Panc1 (cell line): Measurements from ENCODE around the gene IRF2BP2. TPM values are rescaled to one million over a fixed set of nuclear protein-coding genes. Genes with fewer than 3 reads are reported as not detected.
A peak's percentile ranks its signal among the peaks of the same experiment; 100 is the strongest.

Experiments
- ATAC-seq: fragments of 200-7000 bp; cut with Tn5 transposase; 2 replicates; pipeline ENCODE4 v1.9.1; 2020; ENCODE audit warnings: mild to moderate bottlenecking, moderate library complexity
- BruUV-seq: library from RNA; stranded (reverse); fragments of 400-500 nt; replicated peaks from 2 replicates; lab custom pipeline; 2021; lab: Mats Ljungman, UMichigan
- CTCF ChIA-PET: fragments of 300-600 bp; sonication (Branson Sonifier 250); formaldehyde crosslinking; loops from one replicate; lab custom pipeline; 2022; ENCODE audit warnings: antibody characterized with exemption; lab: Charles Lee
- POLR2A ChIA-PET: fragments of 300-600 bp; sonication (Branson Sonifier 250); formaldehyde crosslinking; loops from one replicate; lab custom pipeline; 2022; ENCODE audit warnings: antibody characterized with exemption; lab: Charles Lee
- DNase-seq: peaks from one replicate; pipeline ENCODE4 v3.0.0-alpha.2; 2010; ENCODE audit warnings: low read depth, low spot score
- H3K27ac ChIP-seq: 2 replicates; pipeline ENCODE4 v1.5.1; 2011; ENCODE audit warnings: mild to moderate bottlenecking, low read length, inconsistent platforms
- H3K27me3 ChIP-seq: fragments of 200-500 bp; sonication (Bioruptor generic); 2 replicates; pipeline ENCODE4 v1.6.0; 2014; ENCODE audit warnings: low read length, inconsistent platforms; ENCODE audit not compliant: control insufficient read depth, insufficient read depth
- H3K36me3 ChIP-seq: fragments of 200-500 bp; sonication (Bioruptor generic); 2 replicates; pipeline ENCODE4 v1.5.1; 2014; ENCODE audit warnings: inconsistent platforms, mild to moderate bottlenecking, low read length, moderate library complexity; ENCODE audit not compliant: control insufficient read depth, insufficient read depth
- H3K4me1 ChIP-seq: 2 replicates; pipeline ENCODE4 v1.5.1; 2011; ENCODE audit warnings: inconsistent platforms, mild to moderate bottlenecking, low read length, moderate library complexity; ENCODE audit not compliant: control insufficient read depth, insufficient read depth
- H3K4me3 ChIP-seq, 2 experiments: 2 replicates each; pipeline ENCODE4 v1.5.1; 2011 to 2012; ENCODE audit warnings: low read depth in 2 of 2, low read length in 2 of 2, mild to moderate bottlenecking in 2 of 2, inconsistent platforms in 1 of 2, moderate library complexity in 1 of 2
- H3K9me3 ChIP-seq: fragments of 200-500 bp; sonication (Bioruptor generic); 2 replicates; pipeline ENCODE4 v1.5.1; 2014; ENCODE audit warnings: low read depth, mild to moderate bottlenecking, inconsistent platforms, low read length, moderate library complexity; ENCODE audit not compliant: control insufficient read depth, insufficient read depth
- POLR2AphosphoS5 ChIP-seq: IDR thresholded peaks from 2 replicates; pipeline ENCODE4 v1.6.1; 2012; ENCODE audit warnings: mild to moderate bottlenecking, low read depth, low read length, moderate library complexity
- SIN3A ChIP-seq: IDR thresholded peaks from 2 replicates; pipeline ENCODE4 v1.6.1; 2012; ENCODE audit warnings: low read depth, mild to moderate bottlenecking, low read length, moderate library complexity, borderline replicate concordance; ENCODE audit not compliant: insufficient read depth
- TCF7L2 ChIP-seq: IDR thresholded peaks from 2 replicates; pipeline ENCODE4 v1.6.1; 2011; ENCODE audit warnings: mild to moderate bottlenecking, low read depth, low read length, inconsistent platforms
- in situ Hi-C: cut with HindIII; loops from 2 replicates; pipeline ENCODE4 v1.10.0; 2016; ENCODE audit warnings: low sequenced_read_pairs, low pct_unique_long_range_greater_than_20kb
- intact Hi-C: fragments of 100-400 bp; cut with micrococcal nuclease; formaldehyde crosslinking; loops from one replicate; pipeline ENCODE4 v1.10.0; 2022; ENCODE audit not compliant: unreplicated experiment
- total RNA-seq: library from RNA; stranded (reverse); gene quantifications from one replicate; pipeline ENCODE4 v1.2.1, GENCODE V29; 2021; ENCODE audit not compliant: unreplicated experiment
- TF ChIP-seq, protein P1 (sequence below): fragments of 450-650 bp; IDR thresholded peaks from 2 replicates; pipeline ENCODE4 v1.5.1; 2017; ENCODE audit warnings: mild to moderate bottlenecking
- TF ChIP-seq, protein P2 (sequence below), 2 experiments: IDR thresholded peaks; 2 replicates each; pipeline ENCODE4 v1.6.1; 2011 to 2012; ENCODE audit warnings: low read depth in 2 of 2, control low read depth in 1 of 2, low read length in 1 of 2, mild to moderate bottlenecking in 1 of 2, moderate library complexity in 1 of 2; ENCODE audit not compliant: insufficient read depth in 1 of 2

Gene IRF2BP2
- total RNA-seq, 1 experiment from 2014 or later: 187 TPM

DNA sequence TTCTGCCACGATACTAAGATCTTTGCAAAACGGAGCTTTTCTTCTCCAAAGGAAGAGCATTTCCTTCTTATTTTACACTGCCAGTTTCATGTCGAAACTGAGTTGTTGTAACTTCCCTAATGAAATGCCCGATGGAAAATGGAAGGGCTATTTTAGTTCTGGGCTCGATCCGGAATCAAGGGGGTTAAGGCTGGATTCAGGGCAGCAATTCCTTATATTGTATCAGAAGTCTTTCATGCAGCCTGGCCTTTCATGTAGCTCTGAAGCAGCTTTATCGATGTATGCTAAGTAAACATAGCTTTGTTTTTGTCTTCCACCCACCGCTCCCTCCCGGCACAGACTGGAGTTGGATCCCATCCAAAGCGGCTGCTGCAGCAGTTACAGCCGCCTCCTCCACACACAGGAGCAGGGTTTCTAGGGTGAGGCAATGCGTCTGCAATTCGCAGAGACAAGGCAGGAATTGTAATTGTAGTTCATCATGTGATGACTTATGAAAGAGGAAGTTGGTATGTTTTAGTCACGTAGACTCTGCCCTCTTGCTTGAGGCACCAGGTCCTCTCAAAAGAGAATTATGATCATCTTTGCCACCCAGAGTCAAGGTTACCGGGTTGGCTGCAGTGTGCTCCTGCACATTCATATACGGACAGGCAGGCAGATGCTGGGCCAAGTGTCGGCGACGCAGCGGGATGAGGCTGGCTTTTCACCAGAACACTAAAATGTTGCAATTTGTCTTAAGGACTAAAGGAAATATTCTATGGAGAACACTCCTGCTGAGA is 2.6 kb upstream of the IRF2BP2 start:
- CTCF ChIA-PET: interaction anchor here (0.6 to 1.7 kb wide), 7 partner anchors 13 to 481 kb away, joined by 3 to 6 read pairs (median 4); no protein-coding TSS in a partner anchor
- H3K4me3 ChIP-seq: peak overlapping the region; percentile 22 to 30
- intact Hi-C loops (loop anchor here (2.0 to 10.0 kb wide), 5 partner anchors 112 to 480 kb away; no protein-coding TSS in a partner anchor), in situ Hi-C loops (loop anchor here (25.0 kb wide), 1 partner anchor 350 kb away; no protein-coding TSS in a partner anchor)
- H3K9me3 ChIP-seq: no peaks in the 10 kb centered on the region
- TF ChIP-seq, protein P1, sequence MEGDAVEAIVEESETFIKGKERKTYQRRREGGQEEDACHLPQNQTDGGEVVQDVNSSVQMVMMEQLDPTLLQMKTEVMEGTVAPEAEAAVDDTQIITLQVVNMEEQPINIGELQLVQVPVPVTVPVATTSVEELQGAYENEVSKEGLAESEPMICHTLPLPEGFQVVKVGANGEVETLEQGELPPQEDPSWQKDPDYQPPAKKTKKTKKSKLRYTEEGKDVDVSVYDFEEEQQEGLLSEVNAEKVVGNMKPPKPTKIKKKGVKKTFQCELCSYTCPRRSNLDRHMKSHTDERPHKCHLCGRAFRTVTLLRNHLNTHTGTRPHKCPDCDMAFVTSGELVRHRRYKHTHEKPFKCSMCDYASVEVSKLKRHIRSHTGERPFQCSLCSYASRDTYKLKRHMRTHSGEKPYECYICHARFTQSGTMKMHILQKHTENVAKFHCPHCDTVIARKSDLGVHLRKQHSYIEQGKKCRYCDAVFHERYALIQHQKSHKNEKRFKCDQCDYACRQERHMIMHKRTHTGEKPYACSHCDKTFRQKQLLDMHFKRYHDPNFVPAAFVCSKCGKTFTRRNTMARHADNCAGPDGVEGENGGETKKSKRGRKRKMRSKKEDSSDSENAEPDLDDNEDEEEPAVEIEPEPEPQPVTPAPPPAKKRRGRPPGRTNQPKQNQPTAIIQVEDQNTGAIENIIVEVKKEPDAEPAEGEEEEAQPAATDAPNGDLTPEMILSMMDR: no peak
- peak; percentile 99 for TF ChIP-seq TCF7L2
- TF ChIP-seq, protein P2, sequence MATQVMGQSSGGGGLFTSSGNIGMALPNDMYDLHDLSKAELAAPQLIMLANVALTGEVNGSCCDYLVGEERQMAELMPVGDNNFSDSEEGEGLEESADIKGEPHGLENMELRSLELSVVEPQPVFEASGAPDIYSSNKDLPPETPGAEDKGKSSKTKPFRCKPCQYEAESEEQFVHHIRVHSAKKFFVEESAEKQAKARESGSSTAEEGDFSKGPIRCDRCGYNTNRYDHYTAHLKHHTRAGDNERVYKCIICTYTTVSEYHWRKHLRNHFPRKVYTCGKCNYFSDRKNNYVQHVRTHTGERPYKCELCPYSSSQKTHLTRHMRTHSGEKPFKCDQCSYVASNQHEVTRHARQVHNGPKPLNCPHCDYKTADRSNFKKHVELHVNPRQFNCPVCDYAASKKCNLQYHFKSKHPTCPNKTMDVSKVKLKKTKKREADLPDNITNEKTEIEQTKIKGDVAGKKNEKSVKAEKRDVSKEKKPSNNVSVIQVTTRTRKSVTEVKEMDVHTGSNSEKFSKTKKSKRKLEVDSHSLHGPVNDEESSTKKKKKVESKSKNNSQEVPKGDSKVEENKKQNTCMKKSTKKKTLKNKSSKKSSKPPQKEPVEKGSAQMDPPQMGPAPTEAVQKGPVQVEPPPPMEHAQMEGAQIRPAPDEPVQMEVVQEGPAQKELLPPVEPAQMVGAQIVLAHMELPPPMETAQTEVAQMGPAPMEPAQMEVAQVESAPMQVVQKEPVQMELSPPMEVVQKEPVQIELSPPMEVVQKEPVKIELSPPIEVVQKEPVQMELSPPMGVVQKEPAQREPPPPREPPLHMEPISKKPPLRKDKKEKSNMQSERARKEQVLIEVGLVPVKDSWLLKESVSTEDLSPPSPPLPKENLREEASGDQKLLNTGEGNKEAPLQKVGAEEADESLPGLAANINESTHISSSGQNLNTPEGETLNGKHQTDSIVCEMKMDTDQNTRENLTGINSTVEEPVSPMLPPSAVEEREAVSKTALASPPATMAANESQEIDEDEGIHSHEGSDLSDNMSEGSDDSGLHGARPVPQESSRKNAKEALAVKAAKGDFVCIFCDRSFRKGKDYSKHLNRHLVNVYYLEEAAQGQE (IDR thresholded peaks at IDR 0.05; ENCODE audit: insufficient read depth in 1 of 2, low read depth in 2 of 2, low read length in 1 of 2): 0 out of 4 replicates have a peak, but pooled peaks of 1 of the 2 experiments have one; percentile 64
- peak; percentile 85; the same call in 1 of the 2 replicates for TF ChIP-seq POLR2AphosphoS5
- 0 out of 2 replicates have a peak, but pooled peaks have one; percentile 43 for TF ChIP-seq SIN3A
- no peaks in the 10 kb centered on the region for H3K27me3 ChIP-seq
- H3K4me1 ChIP-seq: peaks cover 61% of the 10 kb centered on the region
- peak overlapping the region; percentile 100 for H3K27ac ChIP-seq
- no TSS peak for BruUV-seq
- POLR2A ChIA-PET: interaction anchor here (0.6 to 3.7 kb wide), 13 partner anchors 8 to 536 kb away, joined by 3 to 38 read pairs (median 4); no protein-coding TSS in a partner anchor
- DNase-seq (no peak), ATAC-seq (peak; percentile 64)
- H3K36me3 ChIP-seq: peaks cover 3% of the 10 kb centered on the region

- intact Hi-C loops: loop anchor here (2.0 to 10.0 kb wide), 5 partner anchors 113 to 480 kb away; no protein-coding TSS in a partner anchor
- no peaks in the 10 kb centered on the region for H3K9me3 ChIP-seq
- TF ChIP-seq SIN3A (no peak), TCF7L2 (no peak), POLR2AphosphoS5 (no peak; the same call in 1 of the 2 replicates)
- TF ChIP-seq, protein P1: no peak
- TF ChIP-seq, protein P2 (IDR thresholded peaks at IDR 0.05; ENCODE audit: insufficient read depth in 1 of 2, low read depth in 2 of 2, low read length in 1 of 2): no peak
- peaks cover 6% of the 10 kb centered on the region for H3K36me3 ChIP-seq
- ChIA-PET POLR2A (interaction anchor here (0.6 to 3.7 kb wide), 21 partner anchors 8 to 662 kb away, joined by 3 to 38 read pairs (median 3); no protein-coding TSS in a partner anchor), CTCF (interaction anchor here (0.5 to 1.7 kb wide), 4 partner anchors 16 to 481 kb away, joined by 3 to 6 read pairs (median 4); no protein-coding TSS in a partner anchor)
- TSS peak; percentile 64 for BruUV-seq
- no peak for ATAC-seq
- DNase-seq: no peak
- H3K27ac ChIP-seq: peak overlapping the region; percentile 100
- H3K4me3 ChIP-seq: peak overlapping the region; percentile 8 to 12; a peak in 1 of 4 replicates
- H3K27me3 ChIP-seq: no peaks in the 10 kb centered on the region
- peaks cover 55% of the 10 kb centered on the region for H3K4me1 ChIP-seq
- in situ Hi-C loops: loop anchor here (25.0 kb wide), 1 partner anchor 350 kb away; no protein-coding TSS in a partner anchor
These were observed 1.9 kb upstream of the IRF2BP2 start for GRCh38 chr1:234611847-234612351.
